Body of pancreas (tissue), 4 donors: ENCODE results near the gene INSIG1. TPM values are rescaled to one million over a fixed set of nuclear protein-coding genes. Genes with fewer than 3 reads are reported as not detected.

ENCODE experiments used
- ATAC-seq: fragments of 150-250 bp; one replicate; pipeline ENCODE4 v1.9.1; 2016
- DNase-seq, 4 donors: peaks; one replicate each; pipeline ENCODE4 v3.0.0-alpha.2; 2019
- H3K27ac ChIP-seq, 4 donors: fragments of 200-600 bp; sonication (generic); 1 replicate in 3 of 4; 2 replicates in 1 of 4; pipeline versions ENCODE4 v1.5.1 to v1.6.1; 2016 to 2019; ENCODE audit warnings: mild to moderate bottlenecking in 1 of 4, mixed read lengths in 1 of 4, moderate library complexity in 1 of 4
- H3K27me3 ChIP-seq, 2 donors: fragments of 200-600 bp; sonication (generic); one replicate each; pipeline ENCODE4 v1.6.0; 2016; ENCODE audit warnings: mild to moderate bottlenecking in 1 of 2
- H3K36me3 ChIP-seq, 2 donors: fragments of 200-600 bp; sonication (generic); replicated peaks in 1 of 2; 2 replicates each; pipeline ENCODE4 v1.5.1; 2016; ENCODE audit warnings: low read depth in 2 of 2; ENCODE audit not compliant: insufficient read depth in 1 of 2
- H3K4me1 ChIP-seq: fragments of 200-600 bp; sonication (generic); one replicate; pipeline ENCODE4 v1.6.0; 2016
- H3K4me3 ChIP-seq, 2 donors: fragments of 200-600 bp; sonication (generic); 1 replicate in 1 of 2; 2 replicates in 1 of 2; pipeline ENCODE4 v1.5.1; 2016 to 2019
- H3K9me3 ChIP-seq, 3 donors: fragments of 200-600 bp; sonication (generic); 1 replicate in 2 of 3; 2 replicates in 1 of 3; pipeline ENCODE4 v1.5.1; 2016
- POLR2A ChIP-seq, 3 donors: fragments of 450-650 bp; IDR thresholded peaks; one replicate each; pipeline ENCODE4 v1.6.1; 2016; ENCODE audit warnings: antibody characterized with exemption in 3 of 3, mild to moderate bottlenecking in 2 of 3
- WGBS, 2 donors: methylation state at CpG; one replicate each; pipeline ENCODE4 v1.1.5; 2017; 5-methylcytosine and 5-hydroxymethylcytosine counted together
- intact Hi-C: fragments of 100-400 bp; cut with DNase I; formaldehyde crosslinking; loops from one replicate; pipeline ENCODE4 v1.15.1; 2023
- total RNA-seq, 2 donors: library from RNA; depleted of rRNA; stranded (reverse); fragments of >200 nt; gene quantifications; one replicate each; pipeline ENCODE4 v1.1.0, GENCODE V29; 2016
- TF ChIP-seq, protein P1 (sequence below), 7 experiments: fragments of 450-650 bp in 4 of 7; fragments of 200-600 bp in 3 of 7; sonication (generic) in 3 of 7; IDR thresholded peaks; one replicate each; pipeline ENCODE4 v1.5.1; 2016 to 2019; ENCODE audit warnings: antibody characterized with exemption in 7 of 7

INSIG1 gene
- total RNA-seq, 2 donors from 2014 or later = 47.0 to 79.8 TPM

DNA sequence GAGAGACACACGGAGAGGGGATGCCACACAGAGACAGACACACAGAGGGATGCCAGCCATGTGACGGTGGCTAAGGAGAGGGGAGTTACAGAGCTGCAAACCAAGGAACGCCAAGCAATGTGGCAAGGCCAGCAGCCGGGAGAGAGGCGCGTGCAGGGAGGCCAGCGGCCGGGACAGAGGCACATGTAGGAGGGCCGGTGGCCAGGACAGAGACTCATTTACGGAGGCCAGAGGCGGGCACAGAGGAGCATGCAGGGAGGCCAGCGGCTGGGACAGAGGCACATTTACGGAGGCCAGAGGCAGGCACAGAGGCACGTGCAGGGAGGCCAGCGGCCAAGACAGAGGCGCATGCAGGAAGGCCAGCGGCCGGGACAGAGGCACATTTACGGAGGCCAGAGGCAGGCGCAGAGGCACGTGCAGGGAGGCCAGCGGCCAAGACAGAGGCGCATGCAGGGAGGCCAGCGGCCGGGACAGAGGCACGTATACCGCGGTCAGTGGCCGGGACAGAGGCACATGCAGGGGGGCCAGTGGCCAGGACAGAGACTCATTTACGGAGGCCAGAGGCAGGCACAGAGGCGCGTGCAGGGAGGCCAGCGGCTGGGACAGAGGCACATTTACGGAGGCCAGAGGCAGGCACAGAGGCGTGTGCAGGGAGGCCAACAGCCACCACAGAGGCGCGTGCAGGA is 40.4 kb downstream of the INSIG1 start:
- intact Hi-C loops = no loop called here
- Histone ChIP-seq H3K4me3 (no peak overlapping the region), H3K4me1 (peaks cover 24% of the 10 kb centered on the region), H3K9me3 (no peaks in the 10 kb centered on the region), H3K27ac (peak overlapping the region in 3 of 4 donors; percentile 48 to 71 (median 62)), H3K27me3 (no peaks in the 10 kb centered on the region), H3K36me3 (no peaks in the 10 kb centered on the region)
- 69 to 73% methylated on average over 37 of the region's 37 CpGs for WGBS, 2 donors
- DNase-seq = peak in 3 of 4 donors; percentile 25 to 44 (median 31)
- TF ChIP-seq, protein P1, sequence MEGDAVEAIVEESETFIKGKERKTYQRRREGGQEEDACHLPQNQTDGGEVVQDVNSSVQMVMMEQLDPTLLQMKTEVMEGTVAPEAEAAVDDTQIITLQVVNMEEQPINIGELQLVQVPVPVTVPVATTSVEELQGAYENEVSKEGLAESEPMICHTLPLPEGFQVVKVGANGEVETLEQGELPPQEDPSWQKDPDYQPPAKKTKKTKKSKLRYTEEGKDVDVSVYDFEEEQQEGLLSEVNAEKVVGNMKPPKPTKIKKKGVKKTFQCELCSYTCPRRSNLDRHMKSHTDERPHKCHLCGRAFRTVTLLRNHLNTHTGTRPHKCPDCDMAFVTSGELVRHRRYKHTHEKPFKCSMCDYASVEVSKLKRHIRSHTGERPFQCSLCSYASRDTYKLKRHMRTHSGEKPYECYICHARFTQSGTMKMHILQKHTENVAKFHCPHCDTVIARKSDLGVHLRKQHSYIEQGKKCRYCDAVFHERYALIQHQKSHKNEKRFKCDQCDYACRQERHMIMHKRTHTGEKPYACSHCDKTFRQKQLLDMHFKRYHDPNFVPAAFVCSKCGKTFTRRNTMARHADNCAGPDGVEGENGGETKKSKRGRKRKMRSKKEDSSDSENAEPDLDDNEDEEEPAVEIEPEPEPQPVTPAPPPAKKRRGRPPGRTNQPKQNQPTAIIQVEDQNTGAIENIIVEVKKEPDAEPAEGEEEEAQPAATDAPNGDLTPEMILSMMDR (IDR thresholded peaks at IDR 0.05) = no peak
- no peak for TF ChIP-seq POLR2A (IDR thresholded peaks at IDR 0.05)
- no peak for ATAC-seq

DNA sequence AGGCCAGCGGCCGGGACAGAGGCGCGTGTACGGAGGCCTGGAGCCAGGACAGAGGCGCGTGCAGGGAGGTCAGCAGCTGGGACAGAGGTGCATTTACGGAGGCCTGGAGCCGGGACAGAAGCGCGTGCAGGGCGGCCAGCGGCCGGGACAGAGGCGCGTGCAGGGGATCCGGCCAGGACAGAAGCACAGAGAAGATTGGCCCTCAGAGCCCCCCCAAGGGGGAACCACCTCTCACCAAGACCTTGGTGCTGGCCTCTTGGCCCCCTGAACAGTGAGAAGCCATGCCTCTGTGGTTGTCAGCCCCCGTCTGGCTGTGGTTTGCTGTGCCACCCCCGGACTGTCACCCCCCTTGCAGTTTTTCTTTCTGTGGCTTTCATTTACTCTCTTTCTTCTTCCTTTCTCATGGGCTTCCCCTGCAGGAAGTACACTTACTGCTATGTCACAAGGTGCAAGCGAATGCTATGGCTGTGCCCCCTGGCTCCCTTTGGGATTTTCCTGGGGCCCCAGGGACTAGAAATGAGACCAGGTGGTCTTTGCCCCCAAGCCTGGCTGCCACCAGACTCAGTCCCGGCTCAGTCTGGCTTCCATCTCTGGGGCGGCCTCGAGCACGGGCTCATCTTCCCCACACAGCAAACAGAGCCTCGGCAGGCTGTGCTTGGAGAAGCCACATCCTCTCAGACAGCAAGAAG is 41.1 kb downstream of the INSIG1 start:
- Histone ChIP-seq H3K27me3 (no peaks in the 10 kb centered on the region), H3K27ac (no peak overlapping the region), H3K36me3 (no peaks in the 10 kb centered on the region), H3K4me3 (no peak overlapping the region), H3K4me1 (peaks cover 22% of the 10 kb centered on the region), H3K9me3 (no peaks in the 10 kb centered on the region)
- ATAC-seq (no peak), DNase-seq (peak in 2 of 4 donors; percentile 12 to 29)
- intact Hi-C loops = no loop called here
- no peak for TF ChIP-seq POLR2A (IDR thresholded peaks at IDR 0.05)
- TF ChIP-seq, protein P1 (IDR thresholded peaks at IDR 0.05) = no peak
- WGBS, 2 donors = 77 to 87% methylated on average over 25 of the region's 25 CpGs

DNA sequence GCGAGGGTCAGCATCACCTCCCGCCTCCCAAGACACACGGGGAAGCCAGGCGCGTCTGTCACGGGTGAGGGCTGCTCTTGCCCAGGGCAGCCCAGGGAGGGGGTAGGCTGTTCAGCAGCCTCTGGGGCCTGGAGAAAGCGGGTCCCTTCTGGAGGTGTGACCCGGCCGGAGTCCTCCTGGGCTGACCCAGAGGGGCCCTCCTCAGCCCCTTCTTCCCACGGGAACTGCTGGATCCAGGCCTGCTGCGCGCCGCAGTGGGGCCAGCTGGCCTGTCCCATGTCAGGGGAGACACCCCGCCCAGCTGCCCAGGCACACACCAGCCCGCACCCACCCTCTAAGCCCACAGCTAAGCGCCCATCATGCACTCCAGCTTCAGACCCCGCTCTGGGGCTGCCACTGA is 41.8 kb downstream of the INSIG1 start:
- Histone ChIP-seq H3K4me1 (peaks cover 26% of the 10 kb centered on the region), H3K36me3 (no peaks in the 10 kb centered on the region), H3K27me3 (no peaks in the 10 kb centered on the region), H3K4me3 (no peak overlapping the region), H3K9me3 (no peaks in the 10 kb centered on the region), H3K27ac (no peak overlapping the region)
- ATAC-seq (no peak), DNase-seq (peak in 1 of 4 donors; percentile 8)
- intact Hi-C loops = no loop called here
- no peak for TF ChIP-seq POLR2A (IDR thresholded peaks at IDR 0.05)
- TF ChIP-seq, protein P1 (IDR thresholded peaks at IDR 0.05) = no peak
- WGBS, 2 donors = 81 to 88% methylated on average over 3 to 16 of the region's 17 CpGs

DNA sequence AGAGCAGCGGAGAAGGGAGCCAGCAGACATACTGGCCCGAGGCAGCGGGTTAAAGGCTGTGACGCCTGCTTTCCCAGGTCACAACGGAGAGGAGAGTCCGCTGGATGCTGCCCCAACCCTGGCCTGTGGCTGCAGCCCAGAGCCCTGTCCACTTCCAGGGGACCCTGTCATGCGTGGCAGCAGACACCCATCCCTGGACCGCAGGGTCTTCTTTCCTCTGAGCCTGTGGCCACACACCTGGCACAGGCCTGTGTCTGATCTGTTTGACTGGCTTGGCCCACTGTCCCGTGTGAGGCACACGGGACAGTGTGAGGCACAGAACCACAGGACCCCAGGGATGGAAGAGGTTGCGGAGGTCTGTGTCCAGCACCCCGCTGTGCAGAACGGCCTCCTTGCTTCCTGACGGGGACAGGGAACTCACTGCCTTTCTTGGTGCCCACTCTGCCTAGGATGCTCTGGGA is 42.4 kb downstream of the INSIG1 start:
- TF ChIP-seq, protein P1 (IDR thresholded peaks at IDR 0.05) = no peak
- TF ChIP-seq POLR2A (IDR thresholded peaks at IDR 0.05) = no peak
- Histone ChIP-seq H3K27ac (no peak overlapping the region), H3K4me1 (peaks cover 32% of the 10 kb centered on the region), H3K4me3 (no peak overlapping the region), H3K36me3 (no peaks in the 10 kb centered on the region), H3K9me3 (no peaks in the 10 kb centered on the region), H3K27me3 (no peaks in the 10 kb centered on the region)
- intact Hi-C loops = loop anchor here (5.0 to 10.0 kb wide), 2 partner anchors 148 to 425 kb away; no protein-coding TSS in a partner anchor
- no peak for ATAC-seq
- 82 to 83% methylated on average over 6 to 14 of the region's 14 CpGs for WGBS, 2 donors
- peak in 1 of 4 donors; percentile 4 for DNase-seq
